GM19395 (cell line): ENCODE data around the gene ANKRD11.
"Not testable (repeated sequence)": the region's sequence is repeated elsewhere in the genome, so short reads cannot be mapped to it uniquely, and the experiment has no call there.

Experiments
- ATAC-seq: cut with Tn5 transposase; IDR thresholded peaks from one replicate; pipeline ENCODE4 v1.9.1; 2021; ENCODE audit warnings: mild to moderate bottlenecking, moderate library complexity; ENCODE audit not compliant: unreplicated experiment

Gene ANKRD11

DNA sequence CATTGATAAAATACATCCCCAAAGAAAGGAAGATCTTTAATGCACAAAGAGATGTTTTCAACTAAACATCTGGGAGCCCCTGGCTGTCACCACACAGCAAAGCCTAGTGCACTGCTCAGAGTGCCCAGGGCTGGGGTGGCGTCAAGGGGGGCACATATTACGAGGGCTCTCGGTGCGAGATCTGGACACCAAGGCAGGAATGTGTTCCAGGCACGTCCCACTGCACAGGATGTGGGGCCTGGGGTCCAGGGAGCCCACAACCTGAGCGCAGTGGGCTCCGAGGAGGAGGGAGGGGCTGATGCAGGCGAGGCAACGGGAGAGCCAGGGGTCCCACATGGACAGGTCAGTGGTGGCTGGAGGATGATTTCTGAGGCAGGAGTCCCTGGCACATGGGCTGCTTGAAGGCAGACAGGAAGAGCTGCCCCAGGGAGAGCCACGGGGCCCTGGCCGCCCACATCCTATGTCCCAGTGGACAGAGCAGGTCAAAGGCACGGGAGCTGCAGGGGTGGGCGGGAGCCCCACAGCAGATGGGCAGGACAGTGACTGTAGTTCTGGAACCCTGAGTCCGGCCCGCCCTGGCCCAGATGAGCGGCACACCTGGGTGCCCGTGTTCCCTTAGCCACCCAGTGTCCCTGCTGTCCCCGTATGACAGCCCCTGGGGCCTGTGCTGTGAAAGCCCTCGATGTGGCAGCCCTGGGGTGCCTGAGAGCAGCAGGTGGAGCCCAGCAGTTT is 216.5 kb downstream of the ANKRD11 start:
- no peak for ATAC-seq

- no peak for ATAC-seq
Measured at GRCh38 chr16:89272631-89273030, 217.7 kb downstream of the ANKRD11 start.

DNA sequence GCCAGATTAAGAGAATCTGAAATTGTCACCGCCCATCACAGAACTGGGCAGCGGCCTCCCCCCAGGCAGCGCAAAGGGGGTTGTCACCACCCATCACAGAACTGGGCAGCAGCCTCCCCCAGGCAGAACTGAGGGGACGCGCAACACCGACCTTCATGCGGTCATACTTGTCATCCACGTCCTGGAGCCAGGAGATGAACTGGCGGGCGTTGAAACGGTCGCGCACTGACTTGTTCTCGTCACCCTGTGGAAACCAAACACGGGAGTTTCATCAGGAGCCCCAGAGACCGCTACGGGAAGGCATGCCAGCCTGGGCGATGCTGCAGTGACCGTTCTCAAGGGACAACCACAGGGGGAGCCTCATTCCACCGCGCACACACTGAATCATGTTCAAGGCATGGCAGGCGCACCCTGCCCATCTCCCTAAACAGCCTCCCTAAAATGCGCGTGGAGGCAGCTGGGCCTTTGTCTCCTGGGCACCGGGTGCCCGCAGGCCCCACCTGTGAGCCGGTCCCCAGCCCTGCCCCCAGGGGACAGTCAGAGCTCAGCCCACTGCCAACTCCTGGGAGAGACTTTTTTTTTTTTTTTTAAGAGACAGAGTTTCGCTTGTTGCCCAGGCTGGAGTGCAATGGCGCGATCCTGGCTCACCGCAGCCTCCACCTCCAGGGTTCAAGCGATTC is 219.6 kb downstream of the ANKRD11 start:
- ATAC-seq, result no peak

DNA sequence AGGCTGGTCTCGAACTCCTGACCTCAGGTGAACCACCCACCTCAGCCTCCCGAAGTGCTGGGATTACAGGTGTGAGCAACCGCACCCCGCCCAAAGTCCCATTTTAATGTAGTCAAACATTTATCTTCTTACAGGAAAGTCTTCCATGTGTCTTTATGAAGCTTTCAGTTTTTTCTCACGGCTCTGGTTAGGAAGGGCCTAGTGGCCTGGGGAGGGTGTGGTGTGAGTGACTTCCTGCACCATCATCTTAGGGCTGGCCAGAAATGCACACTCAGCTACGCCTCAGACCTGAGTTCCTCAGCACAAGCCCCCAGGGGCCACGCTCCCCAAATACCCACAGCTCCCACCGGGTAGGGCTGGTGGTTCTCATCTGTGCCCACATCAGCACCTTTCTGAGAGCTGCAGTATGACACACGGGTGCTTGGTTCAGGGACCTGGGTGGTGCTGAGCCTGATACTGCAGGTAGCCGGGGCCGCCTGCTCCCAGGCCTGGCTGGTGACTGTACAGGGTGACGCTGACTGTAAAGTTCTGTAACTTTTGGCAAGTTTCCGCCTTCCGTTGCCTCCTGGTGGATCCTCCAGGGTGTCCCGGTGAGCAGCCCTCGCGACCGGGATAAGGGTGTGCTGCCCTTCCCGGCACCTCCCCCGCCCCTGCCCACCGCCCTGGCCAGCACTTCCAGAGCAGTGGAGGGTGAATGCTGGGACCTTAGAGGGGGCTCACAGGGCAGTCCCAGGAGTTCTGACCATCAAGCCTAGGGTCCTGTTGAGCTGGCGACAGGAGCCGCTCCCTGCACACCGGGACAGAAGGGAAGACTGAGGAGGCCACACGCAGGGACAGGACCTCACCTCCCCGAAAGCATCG is 220.3 kb downstream of the ANKRD11 start:
- ATAC-seq, result no peak

DNA sequence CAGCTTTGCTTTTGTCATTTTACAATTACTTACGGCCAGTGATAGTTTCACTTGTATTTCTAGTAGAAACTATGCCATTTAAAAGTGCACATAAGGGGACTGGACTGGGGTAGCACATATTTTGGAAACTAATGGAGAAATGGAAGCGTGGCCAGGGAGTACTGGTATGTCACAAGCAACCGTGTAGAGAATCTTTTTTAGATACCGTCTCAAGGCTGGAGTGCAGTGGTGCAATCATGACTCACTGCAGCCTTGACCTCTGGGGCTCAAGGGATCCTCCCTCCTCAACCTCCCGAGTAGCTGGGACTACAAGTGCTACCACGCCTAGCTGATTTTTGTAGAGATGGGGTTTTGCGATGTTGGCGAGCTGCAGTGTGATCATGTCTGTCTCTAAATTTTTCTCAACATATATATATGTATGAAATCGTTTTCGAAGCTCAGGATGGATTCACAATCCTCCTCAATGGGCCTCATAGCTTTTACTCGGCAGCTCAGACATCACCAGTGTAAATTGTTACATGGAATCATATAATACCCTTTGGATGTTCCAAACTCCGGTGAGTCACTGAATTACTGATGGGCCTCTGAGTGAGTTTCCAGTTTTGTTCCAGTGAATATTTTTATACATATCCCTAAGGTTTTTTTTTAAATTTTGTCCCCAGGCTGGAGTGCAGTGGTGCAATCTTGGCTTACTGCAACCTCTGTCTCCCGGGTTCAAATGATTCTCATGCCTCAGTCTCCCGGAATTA is 221.2 kb downstream of the ANKRD11 start:
- no peak for ATAC-seq

GRCh38 chr16:89268585-89268984 is 221.8 kb downstream of the ANKRD11 start:
- ATAC-seq, result no peak

- not testable (repeated sequence) for ATAC-seq
Measured at GRCh38 chr16:89267746-89268145, 222.6 kb downstream of the ANKRD11 start.

- no peak for ATAC-seq
Measured at GRCh38 chr16:89266521-89267134, 223.7 kb downstream of the ANKRD11 start.

DNA sequence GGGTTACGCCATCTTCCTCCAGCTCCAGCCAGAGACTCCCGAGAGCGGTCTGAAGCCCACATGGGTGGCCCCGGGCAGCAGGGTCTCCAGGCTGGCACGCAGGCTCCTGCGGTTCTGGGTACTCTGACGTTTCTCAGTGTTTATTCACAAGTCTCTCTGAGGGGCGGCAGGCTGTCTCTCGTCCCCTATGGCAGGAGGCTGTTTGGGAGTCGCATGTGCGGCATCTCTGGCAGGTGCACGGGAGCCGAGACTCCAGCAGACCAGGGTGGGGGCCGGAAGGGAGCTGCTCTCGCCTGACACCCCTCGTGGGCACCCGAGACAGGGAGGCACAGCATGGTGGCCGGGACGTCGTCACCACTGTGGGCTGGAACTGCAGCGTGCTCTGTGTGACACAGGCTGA is 224.7 kb downstream of the ANKRD11 start:
- ATAC-seq, result no peak

DNA sequence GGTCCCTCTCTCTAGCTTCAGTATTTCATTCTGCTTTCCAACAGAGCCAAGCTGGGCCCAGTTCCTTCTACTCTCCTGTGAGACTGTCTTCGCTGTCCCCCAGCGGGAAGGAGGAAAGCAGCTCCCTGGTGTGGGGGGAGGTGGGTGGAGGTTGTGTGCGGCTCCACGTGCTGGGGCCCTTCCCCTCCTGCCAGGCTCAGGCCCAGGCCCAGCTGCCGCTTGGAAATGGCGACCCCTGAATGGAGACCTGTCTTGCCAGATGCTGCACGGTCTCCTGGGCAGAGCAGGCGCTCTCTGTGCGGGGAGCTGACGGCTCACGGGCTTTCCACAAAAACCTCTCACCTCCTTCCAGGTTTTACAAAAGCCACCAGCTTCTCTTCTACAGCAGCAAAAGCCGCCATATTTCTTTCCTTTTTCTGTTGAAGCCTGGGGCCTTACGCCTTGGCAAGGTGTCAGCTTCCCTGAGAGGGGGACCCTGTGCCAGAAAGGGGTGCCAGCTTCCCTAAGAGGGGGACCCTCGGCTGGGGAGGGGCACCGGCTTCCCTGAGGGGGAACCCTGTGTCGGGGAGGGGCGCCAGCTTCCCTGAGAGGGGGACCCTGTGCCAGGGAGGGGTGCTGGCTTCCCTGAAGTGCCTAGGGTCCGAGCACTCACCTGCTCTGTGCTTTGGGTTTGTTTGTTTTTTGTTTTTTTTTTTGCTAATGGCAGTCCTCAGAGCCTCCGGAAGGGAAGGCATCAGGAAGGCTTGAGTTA is 225.4 kb downstream of the ANKRD11 start:
- no peak for ATAC-seq

DNA sequence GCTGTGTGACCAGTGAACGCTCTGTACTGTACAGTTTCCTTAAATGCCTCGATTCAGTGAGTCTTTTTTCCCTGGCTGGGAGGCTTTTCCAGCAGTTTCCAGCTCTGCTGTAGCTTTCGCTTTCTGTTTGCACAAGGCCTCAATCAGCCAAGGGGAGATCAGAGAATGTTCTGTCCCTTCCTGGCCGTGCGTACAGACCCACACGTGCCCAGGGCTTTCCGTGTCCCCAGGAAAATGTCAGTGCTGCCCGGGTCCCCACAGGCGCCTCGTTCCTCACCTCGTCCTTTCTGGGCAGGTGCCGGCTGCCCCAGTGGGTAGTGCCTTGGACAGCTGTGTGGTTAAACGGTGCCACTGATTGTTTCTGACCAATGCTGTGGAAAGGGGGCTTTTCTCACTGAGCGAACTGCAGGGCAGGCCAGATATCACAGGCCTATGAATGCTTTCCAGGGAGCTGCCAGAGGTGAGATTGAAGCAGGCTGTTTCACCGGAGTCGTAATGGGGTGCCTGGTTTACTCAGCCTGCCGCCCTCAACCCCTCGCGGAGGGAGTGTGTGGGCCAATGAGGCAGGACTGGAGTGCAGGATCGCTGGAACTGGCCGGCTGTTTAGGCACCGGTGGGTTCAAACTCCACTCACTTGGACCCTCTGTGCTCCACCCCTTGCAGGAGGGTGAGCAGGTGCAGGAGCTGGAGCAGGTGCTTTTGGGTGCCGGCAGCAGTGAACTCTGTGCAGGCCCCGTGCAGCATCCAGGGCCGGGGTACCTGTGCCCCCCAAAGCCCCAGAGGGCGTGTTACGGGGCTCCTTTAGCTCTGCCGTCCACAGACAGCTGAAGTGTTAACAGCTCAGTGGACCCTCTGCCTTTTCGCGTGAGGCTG is 228.4 kb downstream of the ANKRD11 start:
- no peak for ATAC-seq

- ATAC-seq, result not testable (repeated sequence)
Measured at GRCh38 chr16:89259901-89260300, 230.5 kb downstream of the ANKRD11 start.

DNA sequence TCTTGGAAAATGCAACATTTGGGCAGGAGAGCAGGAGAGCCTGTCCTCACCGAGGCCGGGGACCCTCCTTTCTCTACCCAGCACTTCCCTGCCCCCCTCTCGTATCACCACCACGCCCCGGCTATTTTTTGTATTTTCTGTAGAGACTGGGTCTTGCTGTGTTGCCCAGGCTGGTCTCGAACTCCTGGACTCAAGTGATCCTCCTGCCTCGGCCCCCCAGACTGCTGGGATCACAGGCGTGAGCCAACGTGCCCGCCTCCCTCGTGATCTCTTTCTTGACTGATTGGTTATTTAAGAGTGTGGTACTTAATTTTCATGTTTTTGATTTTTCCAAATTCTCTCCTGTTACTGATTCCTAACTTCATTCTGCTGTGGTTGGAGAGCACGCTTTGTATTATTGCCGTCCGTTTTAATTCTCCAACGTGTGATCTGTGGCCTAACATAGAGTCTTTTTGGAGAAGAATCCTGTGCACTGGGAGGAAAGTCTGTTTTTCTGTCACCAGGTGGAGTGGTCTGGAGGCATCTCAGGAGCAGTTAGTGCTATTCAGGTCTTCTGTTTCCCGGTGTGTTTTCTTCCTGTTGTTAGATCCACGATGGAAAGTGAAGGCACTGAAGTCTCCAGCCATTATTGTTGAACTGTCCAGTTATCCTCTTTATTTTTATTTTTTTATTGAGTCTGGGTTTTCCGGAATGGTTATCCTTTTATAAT is 232.4 kb downstream of the ANKRD11 start:
- no peak for ATAC-seq

DNA sequence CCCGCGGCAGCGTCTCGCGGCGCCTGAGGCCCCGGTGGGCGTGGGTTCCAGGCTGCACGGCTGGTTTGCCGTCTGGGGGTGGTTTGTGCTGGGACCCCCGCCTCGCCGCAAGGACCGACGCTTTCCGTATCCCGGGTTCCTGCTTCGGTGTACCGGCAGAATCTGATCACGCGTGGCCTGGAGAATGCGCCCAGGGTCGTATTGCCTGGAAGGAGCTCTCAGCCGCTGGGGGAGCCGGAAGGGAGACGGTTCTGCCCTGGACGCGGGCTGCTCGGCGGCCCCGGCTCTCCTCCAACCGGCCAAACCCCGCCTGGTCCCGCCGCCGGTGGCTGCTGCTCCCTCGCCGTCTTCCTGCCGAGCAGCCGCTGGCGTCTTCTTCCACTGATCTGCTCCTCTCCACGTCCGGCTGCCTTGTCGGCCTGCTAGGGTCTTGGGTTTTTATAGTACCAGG is 233.1 kb downstream of the ANKRD11 start:
- ATAC-seq, result no peak

- ATAC-seq, result no peak
Measured at GRCh38 chr16:89256651-89257254, 233.6 kb downstream of the ANKRD11 start.

- ATAC-seq, result no peak
Measured at GRCh38 chr16:89253548-89254287, 236.6 kb downstream of the ANKRD11 start.
